ENCODE data around the gene SPINT4.
A peak's percentile ranks its signal among the peaks of the same experiment; 100 is the strongest.

SPINT4 gene

GRCh38 chr20:45765307-45765875 lies 43.2 kb downstream of the SPINT4 start:
- no peak for DNase-seq (ENCODE audit: low read depth)
- no peak overlapping the region for H3K4me3 ChIP-seq (ENCODE audit: low read length)
- no peak for TF ChIP-seq CTCF (IDR thresholded peaks at IDR 0.05; ENCODE audit: insufficient read depth, low read depth, low read length, missing control alignments)

GRCh38 chr20:45765980-45766379 lies 43.8 kb downstream of the SPINT4 start:
- no peak overlapping the region for H3K4me3 ChIP-seq (ENCODE audit: low read length)
- no peak for TF ChIP-seq CTCF (IDR thresholded peaks at IDR 0.05; ENCODE audit: insufficient read depth, low read depth, low read length, missing control alignments)
- DNase-seq (ENCODE audit: low read depth), result no peak

- no peak overlapping the region for H3K4me3 ChIP-seq (ENCODE audit: low read length)
- no peak for DNase-seq (ENCODE audit: low read depth)
- TF ChIP-seq CTCF (IDR thresholded peaks at IDR 0.05; ENCODE audit: insufficient read depth, low read depth, low read length, missing control alignments), result no peak
These were observed 46.3 kb downstream of the SPINT4 start for GRCh38 chr20:45768479-45768878.

- peak; percentile 75 for DNase-seq (ENCODE audit: low read depth)
- TF ChIP-seq CTCF (IDR thresholded peaks at IDR 0.05; ENCODE audit: insufficient read depth, low read depth, low read length, missing control alignments), result peak; percentile 92
- no peak overlapping the region for H3K4me3 ChIP-seq (ENCODE audit: low read length)
These were observed 49.1 kb downstream of the SPINT4 start for GRCh38 chr20:45771182-45771759.

GRCh38 chr20:45772693-45773092 lies 50.5 kb downstream of the SPINT4 start:
- no peak for DNase-seq (ENCODE audit: low read depth)
- no peak for TF ChIP-seq CTCF (IDR thresholded peaks at IDR 0.05; ENCODE audit: insufficient read depth, low read depth, low read length, missing control alignments)
- H3K4me3 ChIP-seq (ENCODE audit: low read length), result no peak overlapping the region

GRCh38 chr20:45774945-45775344 lies 52.8 kb downstream of the SPINT4 start:
- no peak for TF ChIP-seq CTCF (IDR thresholded peaks at IDR 0.05; ENCODE audit: insufficient read depth, low read depth, low read length, missing control alignments)
- no peak overlapping the region for H3K4me3 ChIP-seq (ENCODE audit: low read length)
- DNase-seq (ENCODE audit: low read depth), result no peak

GRCh38 chr20:45775411-45775810 lies 53.3 kb downstream of the SPINT4 start:
- H3K4me3 ChIP-seq (ENCODE audit: low read length), result no peak overlapping the region
- no peak for TF ChIP-seq CTCF (IDR thresholded peaks at IDR 0.05; ENCODE audit: insufficient read depth, low read depth, low read length, missing control alignments)
- DNase-seq (ENCODE audit: low read depth), result no peak
